Stomach (tissue), 9 donors: ENCODE results near the gene MYH14. TPM values are rescaled to one million over a fixed set of nuclear protein-coding genes. Genes with fewer than 3 reads are reported as not detected.
"Not testable (repeated sequence)": the region's sequence is repeated elsewhere in the genome, so short reads cannot be mapped to it uniquely, and the experiment has no call there.

Experiments used
- DNase-seq, 2 donors: peaks; one replicate each; pipeline versions ENCODE4 v3.0.0 to v3.0.0-alpha.2; 2013 to 2019
- H3K27ac ChIP-seq, 5 donors: fragments of 200-600 bp in 4 of 5; sonication (generic) in 4 of 5; one replicate each; pipeline ENCODE4 v1.5.1; 2013 to 2019; ENCODE audit warnings: mild to moderate bottlenecking in 1 of 5, moderate library complexity in 1 of 5
- H3K27me3 ChIP-seq, 3 donors: fragments of 200-600 bp; sonication (generic); one replicate each; pipeline ENCODE4 v1.5.1; 2017 to 2019; ENCODE audit warnings: mixed run types in 1 of 3
- H3K36me3 ChIP-seq, 4 donors: fragments of 200-600 bp; sonication (generic); 1 replicate in 3 of 4; 2 replicates in 1 of 4; pipeline ENCODE4 v1.5.1; 2016 to 2019
- H3K4me1 ChIP-seq, 4 donors: fragments of 200-600 bp; sonication (generic); one replicate each; pipeline ENCODE4 v1.5.1; 2016 to 2019
- H3K4me3 ChIP-seq, 4 donors: fragments of 200-600 bp; sonication (generic) in 3 of 4; one replicate each; pipeline ENCODE4 v1.5.1; 2016 to 2019; ENCODE audit warnings: mild to moderate bottlenecking in 1 of 4
- H3K9me3 ChIP-seq, 4 donors: fragments of 200-600 bp; sonication (generic); one replicate each; pipeline ENCODE4 v1.5.1; 2016 to 2019
- CTCF ChIP-seq, 7 experiments: fragments of 450-650 bp in 4 of 7; fragments of 200-600 bp in 3 of 7; sonication (generic) in 3 of 7; IDR thresholded peaks; one replicate each; pipeline ENCODE4 v1.5.1; 2016 to 2019; ENCODE audit warnings: antibody characterized with exemption in 7 of 7, control low read depth in 2 of 7, mild to moderate bottlenecking in 1 of 7
- EP300 ChIP-seq: sonication (generic); formaldehyde crosslinking; IDR thresholded peaks from one replicate; pipeline ENCODE4 v1.6.1; 2017; ENCODE audit warnings: antibody characterized with exemption
- POLR2A ChIP-seq, 4 donors: fragments of 450-650 bp; IDR thresholded peaks; one replicate each; pipeline ENCODE4 v1.6.1; 2016; ENCODE audit warnings: antibody characterized with exemption in 4 of 4, control low read depth in 2 of 4, mild to moderate bottlenecking in 1 of 4, moderate library complexity in 1 of 4
- POLR2AphosphoS5 ChIP-seq, 3 donors: sonication (generic); formaldehyde crosslinking; IDR thresholded peaks; one replicate each; pipeline ENCODE4 v1.6.1; 2016; ENCODE audit warnings: antibody characterized with exemption in 3 of 3
- whole genome bisulfite sequencing, 5 donors: extraction: QIAGEN DNeasy Blood & Tissue Kit in 3 of 5; methylation state at CpG; one replicate each; pipeline versions ENCODE4 v1.1.5 to v1.1.7; 2013 to 2018; 5-methylcytosine and 5-hydroxymethylcytosine counted together
- intact Hi-C: fragments of 100-400 bp; cut with DNase I; formaldehyde crosslinking; loops from one replicate; pipeline ENCODE4 v1.15.1; 2023; ENCODE audit warnings: low total_unique reads
- polyA plus RNA-seq, 3 donors: library from polyadenylated mRNA; stranded (reverse); fragments of 200-250 nt; gene quantifications; one replicate each; pipeline ENCODE4 v1.2.3, GENCODE V29; 2013
- total RNA-seq, 5 donors: library from RNA; depleted of rRNA; stranded (reverse); fragments of >200 nt; gene quantifications; one replicate each; pipeline versions ENCODE4 v1.1.0 to v1.2.3, GENCODE V29; 2014 to 2016
- donor health status: healthy with polysubstance abuse.
- donor health status: Bipolar disorder and iron deficiency.
- donor health status: healthy.

MYH14 gene
- total and polyA plus RNA-seq, 8 donors = 21.6 to 392 (median 43.4) TPM

- TF ChIP-seq POLR2A (IDR thresholded peaks at IDR 0.05) (no peak), EP300 (no peak), POLR2AphosphoS5 (IDR thresholded peaks at IDR 0.05) (no peak), CTCF (IDR thresholded peaks at IDR 0.05) (no peak)
- Histone ChIP-seq H3K4me1 (no peaks in the 10 kb centered on the region), H3K4me3 (no peak overlapping the region), H3K9me3 (peaks cover 3 to 28% (median 13%) of the 10 kb centered on the region in 4 donors), H3K27me3 (no peaks in the 10 kb centered on the region), H3K27ac (no peak overlapping the region), H3K36me3 (no peaks in the 10 kb centered on the region)
- no peak for DNase-seq
- 77 to 89% (median 87%) methylated on average over 3 of the region's 3 CpGs for WGBS, 5 donors
- intact Hi-C loops = no loop called here
These were observed 137.7 kb downstream of the MYH14 start for GRCh38 chr19:50341091-50341564.

GRCh38 chr19:50344661-50345318, 141.4 kb downstream of the MYH14 start:
- WGBS, 5 donors = 67 to 74% (median 73%) methylated on average over 8 of the region's 8 CpGs

GRCh38 chr19:50347089-50347581, 143.7 kb downstream of the MYH14 start:
- H3K36me3 ChIP-seq, H3K4me3 ChIP-seq, intact Hi-C loops, H3K27ac ChIP-seq, DNase-seq, H3K4me1 ChIP-seq: not testable (repeated sequence)
- Histone ChIP-seq H3K27me3 (peaks cover 0 to 12% (median 0%) of the 10 kb centered on the region in 3 donors), H3K9me3 (peaks cover 0 to 21% (median 13%) of the 10 kb centered on the region in 4 donors)
- 70 to 85% (median 77%) methylated on average over 8 of the region's 8 CpGs for WGBS, 5 donors

More at GRCh38 chr19:50344661-50345318, 141.4 kb downstream of the MYH14 start:
- intact Hi-C loops = no loop called here
- DNase-seq = no peak
- Histone ChIP-seq H3K9me3 (peaks cover 3 to 28% (median 13%) of the 10 kb centered on the region in 4 donors), H3K4me3 (no peak overlapping the region), H3K27me3 (no peaks in the 10 kb centered on the region), H3K4me1 (no peaks in the 10 kb centered on the region), H3K27ac (no peak overlapping the region), H3K36me3 (no peaks in the 10 kb centered on the region)
- TF ChIP-seq POLR2AphosphoS5 (IDR thresholded peaks at IDR 0.05) = no peak
- no peak for TF ChIP-seq EP300
- no peak for TF ChIP-seq POLR2A (IDR thresholded peaks at IDR 0.05)
- no peak for TF ChIP-seq CTCF (IDR thresholded peaks at IDR 0.05)

GRCh38 chr19:50349277-50350057, 146.0 kb downstream of the MYH14 start:
- TF ChIP-seq POLR2AphosphoS5 (IDR thresholded peaks at IDR 0.05) (no peak), CTCF (IDR thresholded peaks at IDR 0.05) (no peak)
- Histone ChIP-seq H3K27ac (no peak overlapping the region), H3K4me1 (no peaks in the 10 kb centered on the region), H3K4me3 (no peak overlapping the region), H3K27me3 (peaks cover 0 to 12% (median 0%) of the 10 kb centered on the region in 3 donors), H3K9me3 (peaks cover 0 to 13% (median 8%) of the 10 kb centered on the region in 4 donors), H3K36me3 (no peaks in the 10 kb centered on the region)
- 66 to 70% (median 68%) methylated on average over 21 to 22 of the region's 22 CpGs for WGBS, 5 donors
- intact Hi-C loops = no loop called here
- DNase-seq = no peak
